Endothelial cell of umbilical vein (primary cell): ENCODE results near the gene PDHB.

Experiments used
- EZH2 ChIP-seq: IDR thresholded peaks from 2 replicates; pipeline ENCODE4 v1.6.1; 2012; ENCODE audit warnings: borderline replicate concordance, low read depth, mild to moderate bottlenecking, moderate library complexity, low read length, inconsistent platforms; ENCODE audit not compliant: severe bottlenecking
- FOS ChIP-seq: IDR thresholded peaks from 2 replicates; pipeline ENCODE4 v1.6.1; 2011; ENCODE audit warnings: mild to moderate bottlenecking, low read length, moderate library complexity, borderline replicate concordance; ENCODE audit not compliant: insufficient read depth
- JUN ChIP-seq: IDR thresholded peaks from 2 replicates; pipeline ENCODE4 v1.6.1; 2011; ENCODE audit warnings: borderline replicate concordance, low read depth; ENCODE audit not compliant: insufficient read length, insufficient read depth
- POLR2A ChIP-seq: IDR thresholded peaks from 2 replicates; pipeline ENCODE4 v1.6.1; 2012; ENCODE audit warnings: low read depth, mild to moderate bottlenecking, control low read depth, low read length
- POLR2AphosphoS5 ChIP-seq: IDR thresholded peaks from 2 replicates; pipeline ENCODE4 v1.6.1; 2012; ENCODE audit warnings: low read depth, mild to moderate bottlenecking, control low read depth, low read length, moderate library complexity; ENCODE audit not compliant: insufficient read depth
- TF ChIP-seq, protein P1 (sequence below), 2 donors: IDR thresholded peaks; 1 replicate in 1 of 2; 2 replicates in 1 of 2; pipeline ENCODE4 v1.5.1; 2011; ENCODE audit warnings: low read length in 2 of 2, mild to moderate bottlenecking in 2 of 2, moderate library complexity in 2 of 2, control low read depth in 1 of 2, inconsistent platforms in 1 of 2, low read depth in 1 of 2; ENCODE audit not compliant: insufficient read depth in 1 of 2; ENCODE audit errors: extremely low read depth in 1 of 2
- TF ChIP-seq, protein P2 (sequence below): IDR thresholded peaks from 2 replicates; pipeline ENCODE4 v1.6.1; 2011; ENCODE audit not compliant: insufficient read depth, insufficient read length

DNA sequence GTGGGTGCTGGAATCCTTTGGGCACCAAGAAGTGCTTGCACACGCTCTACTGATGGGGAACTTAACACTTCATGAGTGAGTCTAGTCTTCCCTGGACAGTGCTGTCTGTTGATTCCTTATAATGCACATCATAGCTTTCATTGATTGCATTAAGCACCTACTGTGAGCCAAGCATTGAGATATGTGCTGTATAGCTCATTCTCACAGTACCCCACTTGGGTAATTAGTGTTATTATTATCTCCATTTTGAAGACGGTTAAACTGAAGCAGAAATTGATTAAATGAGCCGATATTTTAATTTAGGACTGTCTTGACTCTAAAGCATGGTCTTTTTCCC lies 504 bp upstream of the PDHB start:
- TF ChIP-seq, protein P1, sequence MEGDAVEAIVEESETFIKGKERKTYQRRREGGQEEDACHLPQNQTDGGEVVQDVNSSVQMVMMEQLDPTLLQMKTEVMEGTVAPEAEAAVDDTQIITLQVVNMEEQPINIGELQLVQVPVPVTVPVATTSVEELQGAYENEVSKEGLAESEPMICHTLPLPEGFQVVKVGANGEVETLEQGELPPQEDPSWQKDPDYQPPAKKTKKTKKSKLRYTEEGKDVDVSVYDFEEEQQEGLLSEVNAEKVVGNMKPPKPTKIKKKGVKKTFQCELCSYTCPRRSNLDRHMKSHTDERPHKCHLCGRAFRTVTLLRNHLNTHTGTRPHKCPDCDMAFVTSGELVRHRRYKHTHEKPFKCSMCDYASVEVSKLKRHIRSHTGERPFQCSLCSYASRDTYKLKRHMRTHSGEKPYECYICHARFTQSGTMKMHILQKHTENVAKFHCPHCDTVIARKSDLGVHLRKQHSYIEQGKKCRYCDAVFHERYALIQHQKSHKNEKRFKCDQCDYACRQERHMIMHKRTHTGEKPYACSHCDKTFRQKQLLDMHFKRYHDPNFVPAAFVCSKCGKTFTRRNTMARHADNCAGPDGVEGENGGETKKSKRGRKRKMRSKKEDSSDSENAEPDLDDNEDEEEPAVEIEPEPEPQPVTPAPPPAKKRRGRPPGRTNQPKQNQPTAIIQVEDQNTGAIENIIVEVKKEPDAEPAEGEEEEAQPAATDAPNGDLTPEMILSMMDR (IDR thresholded peaks at IDR 0.05; ENCODE audit: extremely low read depth in 1 of 2, insufficient read depth in 1 of 2, low read depth in 1 of 2, low read length in 2 of 2) = no peak
- TF ChIP-seq, protein P2, sequence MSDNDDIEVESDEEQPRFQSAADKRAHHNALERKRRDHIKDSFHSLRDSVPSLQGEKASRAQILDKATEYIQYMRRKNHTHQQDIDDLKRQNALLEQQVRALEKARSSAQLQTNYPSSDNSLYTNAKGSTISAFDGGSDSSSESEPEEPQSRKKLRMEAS = no peak
- TF ChIP-seq POLR2A (no peak), POLR2AphosphoS5 (no peak), JUN (no peak), EZH2 (no peak), FOS (no peak)
